GM21528 (cell line): ENCODE measurements around the gene BPHL.
"Not testable (repeated sequence)": the region's sequence is repeated elsewhere in the genome, so short reads cannot be mapped to it uniquely, and the experiment has no call there.

ENCODE experiments used
- ATAC-seq: cut with Tn5 transposase; IDR thresholded peaks from one replicate; pipeline ENCODE4 v1.9.1; 2021; ENCODE audit warnings: mild to moderate bottlenecking, moderate library complexity; ENCODE audit not compliant: unreplicated experiment, low FRiP score

Gene BPHL

DNA sequence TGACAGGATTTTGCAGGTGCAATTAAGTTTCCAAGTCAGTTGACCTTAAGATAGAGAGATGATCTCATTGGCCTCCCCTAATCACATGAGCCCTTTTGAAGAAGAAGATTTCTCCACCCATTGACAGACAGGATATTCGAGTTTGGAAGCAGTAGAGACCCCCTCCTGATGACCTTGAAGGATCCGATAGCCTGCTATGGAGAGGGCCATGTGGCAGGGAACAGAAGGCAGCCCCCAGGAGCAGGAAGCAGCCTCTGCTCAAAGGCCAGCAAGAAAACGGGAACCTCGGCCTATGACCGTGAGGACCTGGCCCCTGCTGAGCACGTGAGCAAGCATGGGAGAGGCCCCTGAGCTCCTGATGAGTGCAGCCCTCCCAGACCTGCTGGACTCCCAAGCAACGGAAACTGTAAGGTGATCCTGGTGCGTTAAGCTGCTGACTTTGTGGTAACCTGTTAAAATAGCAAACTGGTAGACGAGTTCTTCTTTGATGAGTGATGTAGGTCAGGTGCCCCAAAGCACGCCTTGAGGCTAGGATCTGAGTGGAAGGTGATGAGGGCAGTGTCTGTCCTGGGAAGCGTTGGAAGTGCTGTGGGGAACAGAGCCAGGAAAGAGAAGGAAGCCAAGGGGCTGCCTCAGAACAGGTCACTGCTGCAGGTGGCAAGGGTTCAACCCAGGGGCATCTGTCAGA lies 57.3 kb downstream of the BPHL start:
- ATAC-seq, result no peak

DNA sequence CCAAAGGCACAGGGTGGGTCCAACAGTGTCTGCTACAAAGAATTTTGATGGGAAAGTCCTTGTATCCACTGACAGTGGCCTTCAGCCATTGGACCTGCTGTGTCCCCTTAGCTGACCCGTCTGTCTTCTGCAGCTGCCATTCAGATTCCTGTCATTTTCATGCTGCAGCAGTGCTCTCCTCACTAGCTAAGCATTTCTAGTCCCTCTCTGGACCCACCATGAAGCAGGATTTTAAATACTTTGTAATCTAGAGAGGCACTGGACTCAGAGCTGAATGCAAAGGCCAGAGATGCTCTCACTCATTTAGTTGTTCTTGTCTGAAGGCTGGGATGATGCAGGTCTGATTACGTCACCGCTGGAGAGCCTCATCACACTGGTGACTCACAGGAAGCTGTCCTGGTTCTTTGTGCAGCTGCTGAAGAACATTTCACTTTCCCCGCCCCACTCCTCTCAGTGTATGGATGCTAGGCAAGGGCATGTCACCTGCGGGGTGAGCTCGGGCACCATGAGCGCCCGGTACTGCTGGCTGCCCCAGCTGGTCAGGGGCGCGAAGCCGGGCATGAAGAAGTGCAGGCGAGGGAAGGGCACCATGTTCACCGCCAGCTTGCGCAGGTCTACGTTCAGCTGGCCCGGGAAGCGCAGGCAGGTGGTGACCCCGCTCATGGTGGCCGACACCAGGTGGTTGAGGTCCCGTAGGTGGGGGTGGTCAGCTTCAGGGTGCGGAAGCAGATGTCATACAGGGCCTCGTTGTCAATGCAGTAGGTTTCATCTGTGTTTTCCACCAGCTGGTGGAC lies 58.2 kb downstream of the BPHL start:
- ATAC-seq, result no peak

DNA sequence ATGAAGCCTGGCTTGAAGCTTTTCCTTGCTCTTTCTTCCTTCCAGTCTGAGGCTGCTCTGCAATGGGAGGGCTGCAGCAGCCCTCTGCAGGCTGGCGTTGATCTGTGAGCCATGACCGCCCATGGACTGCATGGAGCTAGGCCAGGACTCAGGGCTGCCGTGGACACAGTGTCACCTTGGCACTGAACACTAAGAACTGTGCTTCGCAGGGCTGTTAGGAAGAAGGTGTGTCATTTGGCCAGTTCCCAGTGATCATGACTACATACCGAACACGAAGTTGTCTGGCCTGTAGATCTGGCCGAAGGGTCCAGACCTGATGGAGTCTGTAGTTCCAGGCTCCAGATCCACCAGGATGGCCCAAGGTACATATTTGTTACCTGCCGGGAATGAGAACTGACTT lies 60.2 kb downstream of the BPHL start:
- not testable (repeated sequence) for ATAC-seq

DNA sequence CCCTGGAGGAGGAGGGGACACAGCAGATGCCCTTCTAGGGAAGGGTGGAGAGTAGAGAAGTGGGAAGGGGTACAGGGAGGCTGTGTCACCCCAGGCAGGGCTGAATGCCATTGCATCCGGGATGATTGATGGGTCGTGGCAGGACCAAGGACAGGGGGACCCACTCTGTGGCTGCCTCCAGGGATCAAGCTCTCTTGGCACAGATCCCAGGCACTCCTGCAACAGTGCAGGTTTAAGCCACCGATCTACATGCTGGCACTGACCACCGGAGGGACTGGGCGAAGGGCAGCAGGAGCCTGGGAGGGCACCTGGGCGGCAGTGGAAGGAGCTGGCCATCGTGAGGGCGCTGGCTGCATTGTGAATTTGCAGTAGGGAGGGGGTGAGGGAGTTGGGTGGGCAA lies 61.4 kb downstream of the BPHL start:
- ATAC-seq, result not testable (repeated sequence)

DNA sequence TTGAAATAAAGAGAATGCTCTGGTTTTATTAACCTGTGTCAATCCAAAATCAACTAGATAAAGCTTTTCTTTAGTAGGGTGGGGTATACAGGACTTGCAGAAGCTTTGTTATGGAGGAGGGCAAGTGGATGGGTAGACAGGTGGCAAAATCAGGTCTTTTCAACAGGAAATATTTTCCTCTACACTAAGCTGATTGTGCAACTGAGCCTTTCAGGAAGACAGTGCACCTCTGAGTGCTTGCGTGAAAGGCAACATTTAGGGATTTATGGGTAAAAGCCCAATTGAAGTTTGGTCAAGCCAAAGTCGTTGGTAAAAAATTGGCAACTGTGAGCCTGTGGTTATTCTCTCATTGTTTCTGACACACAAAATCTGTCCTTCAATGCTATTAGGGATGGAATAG lies 62.6 kb downstream of the BPHL start:
- ATAC-seq, result no peak

DNA sequence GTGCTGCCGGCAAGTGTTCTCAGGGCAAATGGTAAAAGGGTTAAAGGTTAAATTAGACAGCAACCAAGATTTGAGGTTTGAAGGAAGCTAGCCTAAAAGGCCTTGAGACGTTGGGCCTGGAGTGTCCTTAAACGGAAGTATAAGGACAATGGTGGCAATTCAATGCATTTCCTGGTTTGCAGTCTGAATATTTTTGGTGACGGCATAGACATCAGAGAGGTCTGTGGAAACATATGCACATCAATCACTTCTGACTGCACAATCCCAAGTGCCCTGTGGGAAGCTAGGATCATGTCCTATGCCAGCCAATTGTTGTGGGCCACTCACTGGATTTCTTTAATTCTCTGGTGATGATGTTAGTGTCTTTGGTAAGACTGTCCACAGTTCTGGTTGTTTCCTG lies 64.6 kb downstream of the BPHL start:
- no peak for ATAC-seq

DNA sequence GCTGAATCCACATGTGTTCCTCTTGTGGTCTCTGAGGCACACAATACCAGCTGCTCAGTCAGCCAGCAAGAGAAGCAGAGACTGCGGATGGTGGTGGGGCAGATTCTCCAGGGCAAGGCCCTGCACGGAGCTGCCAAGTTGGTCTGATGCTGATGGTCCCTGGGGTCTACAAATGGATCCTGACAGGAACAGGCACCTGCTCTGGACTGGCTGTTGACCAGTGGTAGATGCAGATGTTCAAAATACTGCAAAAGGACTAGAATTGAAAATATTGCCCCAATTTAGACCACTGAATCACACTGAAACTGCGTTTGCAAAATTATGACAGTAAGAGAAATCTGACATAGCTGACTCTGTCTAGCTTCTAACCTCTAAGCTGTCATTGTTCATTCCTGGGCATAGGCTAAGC lies 68.5 kb downstream of the BPHL start:
- ATAC-seq, result no peak

DNA sequence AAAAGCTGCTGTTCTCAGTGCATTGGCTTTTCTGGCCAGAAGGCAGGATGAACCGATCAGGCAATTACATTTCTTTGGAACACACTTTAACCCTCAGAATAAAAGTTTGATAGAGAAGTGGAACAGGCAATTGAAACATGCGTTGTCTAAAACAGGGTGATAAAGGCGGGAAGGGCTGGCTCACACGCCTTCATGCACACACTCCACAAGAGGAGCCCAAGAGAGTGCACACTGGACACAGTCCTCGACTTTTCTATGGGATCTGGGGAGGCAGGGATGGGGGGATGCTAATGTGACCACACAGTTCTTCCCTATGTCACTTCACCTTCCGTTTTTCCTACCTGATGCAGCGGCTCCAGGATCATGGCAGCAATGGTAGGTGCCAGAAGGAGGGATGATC lies 69.8 kb downstream of the BPHL start:
- no peak for ATAC-seq

DNA sequence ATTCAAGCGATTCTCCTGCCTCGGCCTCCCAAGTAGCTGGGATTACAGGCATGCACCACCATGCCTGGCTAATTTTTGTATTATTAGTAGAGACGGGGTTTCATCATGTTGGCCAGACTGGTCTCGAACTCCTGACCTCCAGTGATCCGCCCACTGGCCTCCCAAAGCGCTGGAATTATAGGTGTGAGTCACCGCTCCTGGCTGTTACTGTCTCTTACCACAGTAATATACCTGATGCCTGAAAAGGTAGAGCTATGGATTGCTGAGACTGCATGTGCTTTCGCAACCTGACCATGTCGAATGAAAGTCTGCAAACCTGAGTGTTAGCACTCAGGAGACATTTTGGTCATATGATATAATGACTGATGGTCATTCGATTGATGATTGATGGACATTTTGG lies 70.7 kb downstream of the BPHL start:
- not testable (repeated sequence) for ATAC-seq

DNA sequence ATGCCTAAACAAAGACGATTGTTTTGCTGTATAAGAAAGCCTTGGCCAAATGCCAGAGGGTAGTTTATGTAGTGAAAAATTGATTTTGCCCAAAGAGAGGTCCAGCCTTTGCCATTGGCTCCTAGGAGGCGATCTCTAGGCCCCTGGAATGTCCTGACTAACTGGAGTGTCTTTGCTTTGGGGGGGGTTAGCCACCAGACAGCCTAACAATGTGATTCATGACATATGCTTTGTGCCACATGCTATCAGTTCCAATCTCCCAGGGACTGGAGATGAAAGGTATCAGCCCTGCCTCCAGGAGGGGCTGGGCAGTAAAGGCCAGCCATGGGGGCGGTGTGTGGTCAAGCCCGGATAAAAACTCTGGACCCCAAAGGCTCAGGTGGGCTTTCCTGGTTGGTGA lies 71.5 kb downstream of the BPHL start:
- ATAC-seq, result no peak

DNA sequence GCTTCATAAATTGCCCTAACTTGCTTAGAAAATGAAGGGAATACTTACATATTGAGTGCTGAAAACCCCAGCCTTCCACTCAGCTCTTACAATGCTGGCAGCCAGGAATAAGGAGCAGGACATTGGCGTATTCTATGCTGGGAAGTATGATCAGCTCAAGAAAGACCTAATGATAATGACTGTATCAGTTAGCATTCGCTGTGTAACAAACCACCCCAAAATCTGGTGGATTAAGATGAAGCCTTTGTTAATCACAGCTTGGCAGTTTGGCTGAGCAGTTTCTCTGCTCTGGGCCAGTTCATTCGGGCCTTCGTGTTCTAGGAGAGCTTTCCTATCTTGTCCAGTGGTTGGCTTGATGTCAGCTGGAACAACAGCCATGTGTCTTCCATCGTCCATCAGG lies 72.3 kb downstream of the BPHL start:
- ATAC-seq, result no peak

DNA sequence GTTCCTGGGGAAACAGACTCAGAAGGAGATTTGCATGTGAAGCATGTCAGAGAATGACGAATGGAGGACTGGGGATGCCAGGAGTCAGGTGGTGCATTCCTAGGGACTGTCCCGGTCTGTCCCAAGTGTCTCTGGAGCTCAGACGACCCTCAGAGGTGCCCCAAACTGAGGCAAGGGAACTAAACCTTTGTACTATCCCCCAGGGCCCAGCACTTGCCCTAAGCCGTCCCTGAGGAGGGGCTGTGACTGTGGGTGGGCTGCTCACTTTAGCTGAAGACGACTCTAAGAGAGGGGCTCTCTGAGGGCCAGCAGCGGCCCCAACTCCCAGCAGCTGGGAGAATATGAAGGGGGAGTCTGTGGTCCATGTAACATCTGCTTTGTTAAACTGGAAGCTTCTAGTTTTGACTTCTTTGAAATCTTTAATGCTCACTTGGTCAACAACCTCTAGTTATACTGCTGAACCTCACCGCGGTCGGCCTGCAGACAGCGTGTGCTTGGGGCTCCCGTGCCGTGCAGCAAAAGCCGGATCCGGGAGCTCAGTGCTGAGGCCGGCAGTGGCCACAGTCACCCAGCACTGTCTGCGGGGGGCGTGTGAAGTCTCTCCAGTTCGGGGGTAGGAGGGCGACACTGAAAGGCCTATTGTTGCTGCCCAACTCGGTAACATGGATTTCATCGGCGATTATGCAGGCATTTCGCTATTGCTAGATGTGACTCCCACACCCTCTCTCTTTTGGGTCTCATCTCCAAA lies 74.8 kb downstream of the BPHL start:
- no peak for ATAC-seq

DNA sequence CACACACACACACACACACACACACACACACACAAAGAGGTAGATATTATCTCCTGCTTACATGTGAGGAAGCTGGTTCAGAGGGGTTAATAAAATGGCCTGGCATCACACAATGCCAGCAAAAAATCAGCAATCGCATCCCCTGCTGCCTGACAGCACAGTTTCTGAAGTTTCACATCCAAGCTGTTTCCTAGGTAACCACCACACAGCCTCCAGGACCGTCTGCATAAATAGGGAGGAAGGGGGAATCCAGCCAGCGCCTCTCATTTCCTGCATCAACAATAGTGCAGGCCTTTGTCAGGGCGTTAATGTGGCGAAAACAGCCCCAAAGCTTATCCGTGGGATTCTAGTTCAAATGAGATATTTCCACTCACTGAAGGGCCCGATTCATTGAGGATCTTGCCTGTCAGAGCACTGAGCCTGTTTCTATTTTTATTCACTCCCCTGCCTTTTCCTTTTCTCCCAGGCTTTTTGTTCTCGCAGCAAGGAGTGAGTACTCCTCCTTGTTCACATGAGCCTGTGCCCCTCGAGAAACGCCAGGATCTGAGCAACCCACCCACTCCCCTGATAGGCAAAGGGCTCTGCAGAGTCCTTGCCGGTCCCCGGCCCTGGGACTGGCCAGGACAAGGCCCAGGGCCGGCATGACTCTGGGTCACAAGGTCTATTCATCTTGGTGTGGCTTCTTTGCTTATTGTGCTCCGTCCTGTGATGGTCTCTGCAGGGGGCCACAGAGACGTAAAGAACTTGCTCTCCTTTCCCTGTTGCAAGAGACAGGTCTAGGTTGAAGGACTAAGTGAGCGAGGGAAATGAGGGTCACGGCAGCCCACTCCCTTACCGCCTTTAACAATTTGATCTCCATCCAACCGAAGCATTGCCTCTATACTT lies 76.3 kb downstream of the BPHL start:
- ATAC-seq, result no peak

DNA sequence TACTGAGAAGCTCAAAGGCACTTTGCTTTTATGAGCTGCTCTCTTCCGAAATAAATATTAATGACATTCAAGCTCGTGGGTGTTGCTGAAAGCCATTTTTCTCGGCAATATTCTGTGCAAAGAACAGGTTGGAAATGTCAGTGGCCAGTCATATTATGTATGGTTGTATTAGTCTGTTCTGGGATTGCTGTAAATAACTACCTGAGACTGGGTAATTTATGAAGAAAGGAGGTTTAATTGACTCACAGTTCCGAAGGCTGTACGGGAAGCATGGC lies 76.8 kb downstream of the BPHL start:
- no peak for ATAC-seq

DNA sequence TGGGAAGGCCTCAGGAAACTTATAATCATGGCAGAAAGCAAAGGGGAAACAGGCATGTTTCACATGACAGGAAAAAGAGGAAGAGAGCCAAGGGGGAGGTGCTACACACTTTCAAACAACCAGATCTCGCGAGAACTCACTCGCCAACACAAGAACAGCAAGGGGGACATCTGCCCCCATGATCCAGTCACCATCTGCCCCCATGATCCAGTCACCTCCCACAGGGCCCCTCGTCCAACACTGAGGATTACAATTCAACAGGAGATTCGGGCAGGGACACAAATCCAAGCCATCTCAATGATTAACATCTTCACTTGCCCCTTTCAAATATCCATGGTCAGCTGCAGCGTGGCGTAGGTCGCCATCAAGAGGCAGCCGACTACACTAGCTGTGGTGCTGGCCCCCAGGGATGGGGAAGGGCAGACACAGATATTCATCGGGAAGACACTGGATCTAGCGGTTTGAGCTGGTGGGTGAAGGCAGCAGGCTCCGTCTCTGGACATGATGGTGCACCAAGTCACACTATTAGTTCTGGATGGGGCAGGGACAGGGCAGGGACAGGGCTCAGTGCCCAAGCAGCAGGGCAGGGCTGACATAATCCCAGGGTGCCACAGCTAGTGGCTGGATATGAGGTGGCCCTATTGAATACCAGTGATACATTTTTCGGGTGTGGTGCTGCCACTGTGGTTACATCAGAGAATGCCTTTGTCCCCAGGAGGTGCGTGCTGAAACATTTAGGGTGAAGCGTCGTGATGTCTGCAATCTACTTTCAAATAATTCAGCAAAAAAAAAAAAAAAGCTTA lies 77.4 kb downstream of the BPHL start:
- ATAC-seq, result no peak

DNA sequence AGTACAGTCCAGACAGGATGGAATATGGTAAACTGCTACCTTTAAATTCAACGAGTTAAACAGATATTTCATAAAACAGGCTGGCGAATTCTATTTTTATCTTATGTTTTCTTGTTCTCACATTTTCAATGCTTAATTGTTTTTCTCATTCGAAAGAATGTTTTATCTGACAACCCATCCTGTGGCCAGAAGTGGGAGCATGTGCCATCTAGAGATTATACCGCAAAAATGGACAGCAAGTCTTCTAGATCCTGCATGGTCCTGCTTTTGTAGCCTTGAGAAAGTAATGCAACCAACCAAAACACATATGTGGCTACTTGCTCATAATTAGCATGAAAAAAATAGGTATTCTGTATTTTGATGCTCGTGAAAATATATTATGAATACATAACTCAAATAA lies 78.3 kb downstream of the BPHL start:
- no peak for ATAC-seq

DNA sequence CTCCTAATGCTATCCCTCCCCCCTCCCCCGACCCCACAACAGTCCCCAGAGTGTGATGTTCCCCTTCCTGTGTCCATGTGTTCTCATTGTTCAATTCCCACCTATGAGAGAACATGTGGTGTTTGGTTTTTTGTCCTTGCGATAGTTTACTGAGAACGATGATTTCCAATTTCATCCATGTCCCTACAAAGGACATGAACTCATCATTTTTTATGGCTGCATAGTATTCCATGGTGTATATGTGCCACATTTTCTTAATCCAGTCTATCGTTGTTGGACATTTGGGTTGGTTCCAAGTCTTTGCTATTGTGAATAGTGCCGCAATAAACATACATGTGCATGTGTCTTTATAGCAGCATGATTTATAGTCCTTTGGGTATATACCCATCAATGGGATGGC lies 79.2 kb downstream of the BPHL start:
- not testable (repeated sequence) for ATAC-seq

DNA sequence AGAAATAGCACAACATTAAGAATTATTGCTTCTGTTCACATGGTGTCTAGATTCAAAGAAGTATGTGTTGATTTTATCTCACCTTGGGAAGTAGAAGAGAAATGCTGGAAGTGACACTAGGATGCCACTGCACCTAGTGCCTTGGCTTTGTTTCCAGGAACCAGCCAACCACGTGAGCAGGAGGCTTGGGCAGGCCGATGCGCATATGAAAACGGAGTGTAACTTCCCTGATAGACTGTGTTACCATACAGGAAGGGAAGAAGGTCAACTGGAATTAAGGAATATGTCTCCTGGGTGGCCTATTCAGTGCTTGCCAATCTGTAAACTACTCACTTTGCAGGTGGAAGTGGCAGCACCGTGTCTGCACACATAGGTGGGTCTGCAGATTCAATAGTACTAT lies 80.9 kb downstream of the BPHL start:
- ATAC-seq, result no peak

DNA sequence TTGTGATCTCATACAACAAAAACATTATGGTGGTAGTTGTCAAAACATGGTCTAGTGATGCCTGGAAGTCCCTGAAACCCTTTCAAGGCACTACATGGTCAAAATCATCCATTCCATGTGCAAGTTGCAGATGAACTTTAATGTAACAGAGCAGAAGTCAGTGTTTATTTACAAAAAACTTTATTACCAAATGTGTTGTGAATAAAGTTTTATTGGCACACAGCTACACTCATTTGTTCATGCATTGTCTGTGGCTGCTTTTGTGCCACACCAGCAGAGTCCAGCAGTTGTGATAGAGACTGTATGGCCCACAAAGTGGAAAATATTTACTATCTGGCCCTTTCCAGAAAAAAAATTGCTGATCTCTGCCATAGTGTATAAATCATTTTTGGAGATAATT lies 82.2 kb downstream of the BPHL start:
- ATAC-seq, result no peak

DNA sequence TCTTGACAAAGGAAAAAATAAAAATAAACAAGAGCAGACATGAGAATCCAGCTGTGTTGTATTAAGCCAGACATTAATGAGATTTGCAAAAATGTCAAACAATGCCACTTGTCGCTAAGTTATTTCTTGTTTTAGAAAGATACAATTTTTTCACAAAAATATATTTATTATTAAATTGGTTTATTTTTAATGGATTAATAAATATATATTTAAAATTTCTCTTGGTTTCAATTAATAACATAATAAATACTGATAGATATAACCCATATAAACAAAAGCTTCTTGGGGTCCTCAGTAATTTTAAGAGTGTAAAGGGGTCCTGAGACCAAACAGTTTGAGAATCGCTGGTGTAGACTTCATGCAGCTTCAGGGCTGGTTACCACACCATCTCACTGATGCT lies 82.9 kb downstream of the BPHL start:
- ATAC-seq, result no peak
